C4-2B (cell line): Measurements from ENCODE around the gene ABCG5.

Experiments used
- H3K27ac ChIP-seq: fragments of 450-650 bp; 2 replicates; pipeline ENCODE4 v1.5.1; 2017
- ZFX ChIP-seq: fragments of 450-650 bp; IDR thresholded peaks from 2 replicates; pipeline ENCODE4 v1.6.1; 2017
- TF ChIP-seq, protein P1 (sequence below): fragments of 450-650 bp; conservative IDR thresholded peaks from 2 replicates; pipeline ENCODE4 v1.5.1; 2017; ENCODE audit warnings: mild to moderate bottlenecking

The ABCG5 gene

GRCh38 chr2:43842866-43843226 lies 4.2 kb upstream of the ABCG5 start:
- TF ChIP-seq ZFX = no peak
- TF ChIP-seq, protein P1, sequence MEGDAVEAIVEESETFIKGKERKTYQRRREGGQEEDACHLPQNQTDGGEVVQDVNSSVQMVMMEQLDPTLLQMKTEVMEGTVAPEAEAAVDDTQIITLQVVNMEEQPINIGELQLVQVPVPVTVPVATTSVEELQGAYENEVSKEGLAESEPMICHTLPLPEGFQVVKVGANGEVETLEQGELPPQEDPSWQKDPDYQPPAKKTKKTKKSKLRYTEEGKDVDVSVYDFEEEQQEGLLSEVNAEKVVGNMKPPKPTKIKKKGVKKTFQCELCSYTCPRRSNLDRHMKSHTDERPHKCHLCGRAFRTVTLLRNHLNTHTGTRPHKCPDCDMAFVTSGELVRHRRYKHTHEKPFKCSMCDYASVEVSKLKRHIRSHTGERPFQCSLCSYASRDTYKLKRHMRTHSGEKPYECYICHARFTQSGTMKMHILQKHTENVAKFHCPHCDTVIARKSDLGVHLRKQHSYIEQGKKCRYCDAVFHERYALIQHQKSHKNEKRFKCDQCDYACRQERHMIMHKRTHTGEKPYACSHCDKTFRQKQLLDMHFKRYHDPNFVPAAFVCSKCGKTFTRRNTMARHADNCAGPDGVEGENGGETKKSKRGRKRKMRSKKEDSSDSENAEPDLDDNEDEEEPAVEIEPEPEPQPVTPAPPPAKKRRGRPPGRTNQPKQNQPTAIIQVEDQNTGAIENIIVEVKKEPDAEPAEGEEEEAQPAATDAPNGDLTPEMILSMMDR = no peak
- H3K27ac ChIP-seq = no peak overlapping the region

DNA sequence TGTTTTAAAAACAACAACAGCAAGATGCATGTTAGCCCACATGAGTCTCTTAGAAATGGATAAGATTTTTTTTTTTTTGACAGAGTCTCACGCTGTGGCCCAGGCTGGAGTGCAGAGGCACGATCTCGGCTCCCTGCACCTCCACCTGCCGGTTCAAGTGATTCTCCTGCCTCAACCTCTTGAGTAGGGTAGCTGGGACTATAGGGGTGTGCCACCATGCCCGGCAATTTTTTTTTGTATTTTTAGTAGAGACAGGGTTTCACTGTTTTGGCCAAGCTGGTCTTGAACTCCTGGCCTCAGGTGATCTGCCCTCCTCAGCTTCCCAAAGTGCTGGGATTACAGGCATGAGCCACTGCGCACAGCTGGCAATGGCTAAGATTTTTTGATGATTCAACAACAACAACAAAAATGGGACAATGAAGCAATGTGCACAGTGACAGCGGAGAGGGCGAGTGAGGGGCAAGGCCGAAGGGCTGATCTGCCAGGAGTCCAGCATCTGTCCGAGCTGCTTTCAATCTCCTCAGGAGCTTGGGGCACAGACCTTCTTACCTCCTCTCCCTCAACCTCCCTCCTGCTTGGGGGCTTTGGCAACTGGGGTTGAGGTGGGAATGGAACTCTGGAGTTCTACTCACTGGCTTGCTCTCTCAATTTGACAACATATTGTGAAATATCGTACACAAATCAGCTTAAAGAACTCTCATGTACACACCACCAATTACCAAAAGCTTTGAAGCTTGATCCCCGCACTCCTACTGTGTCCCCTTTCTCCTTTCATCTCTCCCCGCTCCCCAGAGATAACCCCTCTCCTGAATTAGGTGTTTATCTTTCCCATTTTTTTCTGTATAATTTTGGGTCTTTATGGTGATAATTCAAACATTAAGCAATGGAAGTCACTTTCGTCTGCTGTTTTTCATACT lies 3.6 kb upstream of the ABCG5 start:
- TF ChIP-seq ZFX = no peak
- TF ChIP-seq, protein P1 = no peak
- H3K27ac ChIP-seq = no peak overlapping the region

DNA sequence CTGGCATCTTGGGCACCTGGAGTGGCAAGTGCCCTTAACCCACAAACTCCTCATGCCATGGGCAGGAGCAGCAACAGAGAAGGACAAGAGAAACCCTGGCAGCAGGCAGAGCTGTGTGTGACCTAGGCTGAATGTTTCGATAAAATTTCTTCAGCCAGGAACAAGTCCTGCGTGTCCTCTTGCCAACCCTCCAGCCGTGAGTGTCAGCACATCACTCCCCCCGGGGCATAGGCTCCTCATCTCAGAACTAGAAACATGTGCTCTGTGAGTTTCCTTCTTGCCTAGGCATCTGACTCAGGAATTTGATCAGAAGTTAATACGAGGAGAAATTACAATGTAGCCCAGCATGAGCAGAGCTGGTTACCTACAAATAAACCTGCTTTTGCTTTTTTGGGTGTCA lies 2.3 kb upstream of the ABCG5 start:
- TF ChIP-seq ZFX = no peak
- TF ChIP-seq, protein P1 = no peak
- no peak overlapping the region for H3K27ac ChIP-seq

DNA sequence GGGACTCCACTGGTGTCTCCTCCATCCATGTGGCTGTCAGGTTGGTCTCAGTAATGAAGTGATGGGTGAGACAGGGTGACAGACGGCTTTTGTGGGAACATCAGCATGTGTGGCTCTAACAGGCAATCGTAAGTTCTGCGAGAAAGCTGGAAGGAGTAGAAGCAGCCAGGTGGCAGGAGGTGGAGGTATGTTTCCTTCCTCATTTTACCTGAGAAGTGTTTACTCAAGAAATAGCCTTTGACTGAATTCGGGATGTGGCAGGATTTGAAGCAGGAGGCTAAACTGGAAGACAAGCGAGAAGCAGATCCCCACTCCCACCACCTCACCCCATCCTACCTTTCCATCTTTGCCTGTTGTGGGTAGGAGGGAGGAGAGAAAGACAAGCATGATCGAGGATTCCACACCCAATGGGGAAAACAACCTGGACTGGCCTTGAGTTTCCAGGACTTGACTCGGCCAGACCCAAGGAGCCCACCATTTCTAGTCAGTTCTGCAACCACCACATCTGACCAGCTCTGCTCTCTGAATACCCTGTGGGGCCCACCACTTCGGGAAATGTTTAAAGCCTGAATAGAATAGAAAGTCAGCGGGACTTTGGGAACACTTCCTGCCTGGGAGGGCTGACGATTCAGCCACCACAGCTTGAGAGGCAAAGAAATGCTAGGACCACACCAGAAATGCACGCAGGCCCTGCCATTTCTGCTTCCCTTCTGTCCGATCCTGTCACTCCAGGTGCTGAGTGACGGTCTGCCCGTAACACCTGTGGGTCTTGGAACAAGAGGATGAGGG lies 1.3 kb upstream of the ABCG5 start:
- H3K27ac ChIP-seq = no peak overlapping the region
- TF ChIP-seq ZFX = no peak
- TF ChIP-seq, protein P1 = no peak

DNA sequence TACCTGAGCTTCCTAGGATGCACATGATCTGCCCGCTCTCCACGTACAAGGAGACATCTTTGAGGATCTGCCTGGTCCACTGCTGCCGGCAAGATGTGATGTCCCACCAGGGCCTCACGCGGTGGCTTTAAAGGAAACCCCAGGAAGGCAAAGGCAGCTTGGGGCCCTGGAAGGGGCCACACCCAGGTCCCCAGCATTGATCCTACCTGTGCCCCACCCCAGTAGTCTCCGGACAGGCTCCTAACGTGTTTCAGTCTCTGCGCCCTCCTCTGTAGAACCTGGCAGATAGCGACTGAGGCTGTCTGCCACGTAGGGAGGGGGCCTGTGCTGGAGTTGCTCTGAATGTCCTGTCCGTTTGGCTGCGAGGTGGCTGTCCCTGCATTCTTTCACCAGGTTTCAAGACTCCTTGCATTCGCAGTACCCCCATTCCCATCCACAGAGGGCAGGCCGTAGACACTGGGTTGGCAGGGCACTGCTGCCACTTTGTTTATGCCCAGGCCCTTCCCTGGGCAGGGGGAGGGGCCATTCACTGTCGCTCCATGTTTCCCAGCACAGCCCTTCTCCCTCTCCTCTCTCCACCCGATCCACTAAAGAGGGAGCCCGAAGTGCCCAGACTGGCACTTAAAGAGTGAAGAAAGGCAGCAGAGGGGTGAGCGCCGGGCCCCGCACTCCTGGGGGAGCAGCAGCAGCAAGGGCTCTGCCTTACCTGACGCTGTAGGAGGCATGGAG lies 644 bp downstream of the ABCG5 start:
- no peak overlapping the region for H3K27ac ChIP-seq
- TF ChIP-seq, protein P1 = no peak
- no peak for TF ChIP-seq ZFX

DNA sequence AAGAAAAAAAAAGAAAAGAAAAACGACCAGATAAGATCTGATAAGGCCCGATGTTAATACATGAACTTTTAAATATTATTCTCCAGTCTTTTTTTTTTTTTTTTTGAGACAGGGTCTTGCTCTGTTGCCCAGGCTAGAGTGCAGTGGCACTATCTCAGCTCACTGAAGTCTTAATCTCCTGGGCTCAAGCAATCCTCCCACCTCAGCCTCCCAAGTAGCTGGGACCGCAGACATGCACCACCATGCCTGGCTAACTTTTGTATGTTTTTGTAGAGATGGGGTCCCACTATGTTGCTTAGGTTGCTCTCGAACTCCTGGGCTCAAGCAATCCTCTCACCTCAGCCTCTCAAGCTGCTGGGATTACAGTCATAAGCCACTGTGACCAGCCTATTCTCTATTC lies 1.6 kb downstream of the ABCG5 start:
- TF ChIP-seq, protein P1 = no peak
- TF ChIP-seq ZFX = no peak
- H3K27ac ChIP-seq = no peak overlapping the region

- TF ChIP-seq, protein P1 = no peak
- TF ChIP-seq ZFX = no peak
Observed at GRCh38 chr2:43832457-43832856, 6.2 kb downstream of the ABCG5 start.

More at GRCh38 chr2:43832457-43832856, 6.2 kb downstream of the ABCG5 start:
- no peak overlapping the region for H3K27ac ChIP-seq
